GM19238 (cell line): ENCODE results near the gene KAZN.

ENCODE experiments used
- DNase-seq: peaks from one replicate; pipeline ENCODE4 v3.0.0; 2011; ENCODE audit warnings: low spot score; ENCODE audit not compliant: insufficient read length

Gene KAZN

GRCh38 chr1:15001317-15001915, 402.9 kb downstream of the KAZN start:
- no peak for DNase-seq

- DNase-seq = no peak
Observed at GRCh38 chr1:15002325-15002724, 403.8 kb downstream of the KAZN start.

DNA sequence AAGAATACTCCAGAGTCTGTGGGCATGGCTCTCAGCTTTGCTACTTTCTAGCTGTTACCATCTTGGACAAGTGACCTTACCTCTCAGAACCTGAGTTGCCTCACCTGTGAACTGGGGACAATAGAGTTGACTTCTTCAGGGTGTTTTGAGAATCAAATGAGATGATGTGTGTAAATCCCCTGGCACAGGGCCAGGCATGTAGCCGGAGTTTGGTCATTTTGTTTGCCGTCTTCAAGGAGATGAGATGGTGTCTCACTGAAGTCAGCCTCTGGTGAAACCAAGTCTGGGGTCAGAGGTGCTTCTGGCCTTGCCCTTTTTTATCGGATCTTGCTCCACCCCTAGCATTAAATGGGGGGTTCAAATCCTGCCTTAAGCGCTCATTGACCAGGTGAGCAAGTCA, 405.9 kb downstream of the KAZN start:
- DNase-seq = no peak

DNA sequence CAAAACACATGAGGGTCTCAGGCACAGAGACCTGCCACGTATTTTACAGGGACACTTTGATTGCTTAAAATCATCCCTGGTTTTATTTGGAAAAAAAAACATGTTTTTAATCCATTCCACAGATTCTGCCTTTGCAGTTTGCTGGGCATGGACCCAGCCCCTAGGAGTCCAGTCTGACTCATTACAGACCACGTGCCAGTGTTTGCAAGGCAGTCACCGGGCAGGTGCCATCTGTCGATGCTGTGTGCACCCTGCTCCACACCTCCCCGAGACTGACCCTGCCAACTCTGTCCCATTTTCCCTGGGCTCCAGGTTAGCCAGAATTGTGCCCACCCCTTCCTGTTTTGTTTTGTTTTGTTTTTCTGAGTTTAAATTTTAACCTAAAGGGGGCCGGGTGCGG, 406.6 kb downstream of the KAZN start:
- no peak for DNase-seq

- DNase-seq = no peak
Observed at GRCh38 chr1:15007368-15007767, 408.9 kb downstream of the KAZN start.

DNA sequence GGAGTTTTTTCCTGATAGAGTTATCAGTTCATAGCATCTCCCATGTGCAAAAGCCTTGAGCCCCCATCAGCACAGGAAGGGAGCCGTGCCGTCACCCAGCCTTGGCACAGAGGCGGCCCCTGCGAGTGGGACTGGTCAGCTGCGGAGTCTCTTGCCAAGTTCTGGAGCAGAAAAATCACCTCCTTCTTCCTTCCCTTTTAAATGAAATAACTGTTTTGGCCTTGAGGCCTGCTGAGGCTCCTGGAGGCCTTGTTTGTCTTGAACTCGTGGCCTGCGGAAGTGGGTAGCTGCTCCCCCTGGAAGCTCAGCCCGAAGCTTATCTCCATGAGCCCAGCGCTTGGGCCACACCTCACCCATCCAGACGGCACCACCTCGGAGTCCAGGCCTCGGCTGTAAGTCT, 409.4 kb downstream of the KAZN start:
- DNase-seq = no peak

DNA sequence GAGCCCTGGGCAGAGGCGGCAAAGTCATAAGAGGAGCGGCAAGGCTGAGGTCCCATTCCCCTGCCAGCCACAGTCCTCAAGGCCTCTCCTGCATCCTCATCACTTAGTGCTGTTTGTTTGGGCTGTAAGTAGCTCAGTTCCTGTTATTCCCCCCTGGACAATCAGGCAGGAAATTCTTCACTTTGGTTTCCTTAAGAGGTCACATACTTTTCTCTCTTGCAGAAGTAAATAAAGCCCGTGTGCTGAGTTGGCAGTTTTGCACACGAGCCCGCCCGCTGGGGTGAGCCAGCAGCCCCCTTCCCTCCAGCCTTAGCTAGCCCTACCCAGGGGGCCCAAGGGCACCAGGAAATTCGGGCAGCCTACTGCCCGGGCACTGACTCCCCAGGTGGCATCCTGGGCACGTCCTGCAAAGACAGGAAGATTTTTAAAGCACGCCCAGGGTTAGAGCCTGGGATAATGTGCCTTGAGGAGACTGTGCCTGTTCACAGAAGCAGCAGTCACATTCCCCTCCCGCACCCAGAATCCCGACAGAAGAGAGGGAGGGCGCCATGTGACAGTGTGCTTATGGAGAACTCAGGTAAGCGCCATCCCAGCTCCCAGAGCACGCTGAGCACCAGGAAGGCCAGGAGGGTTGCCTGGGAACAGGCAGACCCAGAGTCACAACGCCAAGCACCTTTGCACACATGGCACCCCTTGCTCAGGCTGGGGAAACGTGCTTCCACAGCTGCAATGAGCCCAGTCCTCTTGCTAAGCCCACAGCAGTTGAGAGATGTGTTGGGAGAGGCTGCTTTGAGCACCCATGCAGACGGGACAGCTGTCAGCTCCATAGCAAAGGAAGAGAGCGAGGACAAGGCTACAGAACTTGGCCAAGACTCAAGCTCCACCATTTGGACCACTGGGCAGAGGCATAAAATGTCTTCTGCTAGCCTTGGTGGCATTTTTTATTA, 410.6 kb downstream of the KAZN start:
- DNase-seq = no peak

- no peak for DNase-seq
Observed at GRCh38 chr1:15011160-15011559, 412.7 kb downstream of the KAZN start.

DNA sequence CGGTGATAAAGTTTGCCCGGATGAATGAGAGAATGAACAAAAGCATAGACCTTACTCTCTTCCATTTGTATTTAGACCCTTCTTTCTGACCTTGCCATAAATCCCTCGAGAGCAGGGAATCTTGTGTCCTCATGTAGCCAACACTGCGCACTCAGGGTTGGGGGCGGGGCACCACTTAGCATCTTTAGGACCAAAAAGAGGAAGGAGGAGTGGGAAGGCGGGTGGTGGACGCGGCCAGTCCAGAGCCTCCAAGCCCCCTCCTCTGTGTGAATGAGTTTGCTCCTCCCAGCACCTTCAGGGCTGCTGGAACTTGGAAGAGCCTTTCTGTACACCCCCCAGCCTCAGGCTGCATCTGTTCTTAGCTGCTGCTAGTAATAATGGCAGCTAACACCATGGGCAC, 413.2 kb downstream of the KAZN start:
- no peak for DNase-seq

- DNase-seq = no peak
Observed at GRCh38 chr1:15012822-15013221, 414.3 kb downstream of the KAZN start.

DNA sequence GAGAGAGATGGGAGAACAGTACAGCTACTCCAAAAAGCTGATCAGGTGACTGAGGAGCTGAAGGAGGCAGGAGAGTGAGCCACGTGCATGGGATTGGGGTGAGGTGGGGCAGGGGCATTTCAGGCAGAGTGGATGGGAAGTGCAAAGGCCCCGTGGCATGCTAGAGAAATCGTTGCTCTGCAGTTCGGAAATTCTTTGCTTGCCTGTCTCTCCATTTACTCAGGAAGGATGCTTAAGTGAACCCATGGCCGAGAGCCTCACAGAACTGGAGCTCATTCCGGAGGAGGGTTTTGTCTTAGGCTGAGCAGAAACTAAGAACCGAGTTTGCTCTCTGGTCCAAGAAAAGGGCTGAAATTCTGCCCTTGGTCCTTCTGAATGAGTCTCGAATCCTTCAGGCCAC, 415.3 kb downstream of the KAZN start:
- no peak for DNase-seq

DNA sequence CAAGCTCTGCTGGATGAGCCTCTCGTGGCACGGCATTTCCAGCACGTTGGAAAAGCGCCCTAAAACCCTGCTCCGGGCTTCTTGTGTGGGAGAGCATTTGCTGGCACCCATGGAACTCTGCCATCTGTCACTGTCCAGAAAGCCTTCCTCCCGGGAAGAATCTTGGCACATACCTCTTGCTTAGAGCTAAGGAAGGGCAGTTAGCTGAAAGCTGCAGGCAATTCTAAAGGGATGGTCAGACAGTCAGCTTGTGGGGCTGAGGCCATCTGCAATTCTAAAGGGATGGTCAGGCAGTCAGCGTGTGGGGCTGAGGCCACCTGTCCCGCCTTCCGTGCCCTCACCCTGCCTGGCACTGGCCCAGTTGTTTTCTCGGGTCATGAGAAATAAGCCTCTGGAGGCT, 416.0 kb downstream of the KAZN start:
- no peak for DNase-seq

DNA sequence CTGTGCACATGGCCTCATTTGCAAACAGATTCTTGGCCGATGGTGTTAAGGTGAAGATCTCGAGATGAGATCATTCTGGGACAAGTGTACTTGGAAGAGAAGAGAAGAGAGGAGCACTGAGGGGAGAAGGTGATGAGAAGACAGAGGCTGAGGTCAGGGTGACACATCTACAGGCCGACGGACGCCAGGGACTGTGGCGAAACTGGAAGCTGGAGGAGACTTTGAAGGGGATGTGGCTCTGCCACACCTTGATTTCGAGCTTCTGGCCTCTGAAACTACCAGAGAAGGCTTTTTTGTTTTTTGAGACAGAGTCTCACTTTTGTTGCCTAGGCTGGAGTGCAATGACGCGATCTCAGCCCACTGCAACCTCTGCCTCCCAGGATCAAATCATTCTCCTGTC, 417.5 kb downstream of the KAZN start:
- DNase-seq = no peak

- no peak for DNase-seq
Observed at GRCh38 chr1:15016526-15016925, 418.0 kb downstream of the KAZN start.

GRCh38 chr1:15017120-15017519, 418.6 kb downstream of the KAZN start:
- no peak for DNase-seq

GRCh38 chr1:15018767-15019166, 420.3 kb downstream of the KAZN start:
- no peak for DNase-seq

DNA sequence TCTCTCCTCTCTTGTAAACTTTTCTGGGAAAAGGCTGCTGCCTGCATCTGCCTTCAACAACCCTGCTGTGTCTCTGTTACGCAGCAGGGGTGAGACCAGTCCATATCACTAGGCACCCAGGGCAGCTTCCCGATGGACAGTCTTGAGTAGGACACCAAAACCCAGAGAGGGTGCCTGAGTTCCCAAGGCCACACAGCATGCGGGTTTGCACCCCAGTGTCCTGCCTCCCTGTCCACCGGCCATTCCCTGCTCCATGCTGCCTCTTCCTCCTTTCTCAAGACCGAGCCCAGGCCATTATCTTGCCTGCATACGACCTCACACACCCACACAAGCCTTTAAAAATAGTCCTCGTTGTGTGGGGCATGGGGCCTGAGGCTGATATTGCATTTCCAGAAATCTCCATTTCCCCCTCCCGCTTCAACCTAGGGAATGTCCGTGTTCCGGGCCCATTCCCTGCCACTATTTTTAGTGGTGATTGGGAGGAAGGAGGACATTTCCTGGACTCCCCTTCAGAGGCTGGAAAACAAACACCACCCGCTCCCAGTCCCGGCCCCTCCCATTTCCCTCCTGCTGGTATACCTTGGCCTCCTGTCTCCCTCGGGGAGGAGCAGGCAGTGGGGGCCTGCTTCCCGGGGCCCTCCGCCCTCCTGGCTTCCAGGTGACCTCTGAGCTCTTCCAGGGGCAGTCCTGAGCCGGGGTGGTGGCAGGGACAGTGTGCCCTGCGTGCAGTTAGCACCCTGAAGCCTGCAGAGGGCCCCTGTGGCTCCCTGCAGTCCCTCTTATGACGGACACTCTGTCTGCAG, 422.7 kb downstream of the KAZN start:
- no peak for DNase-seq

- DNase-seq = no peak
Observed at GRCh38 chr1:15022048-15022447, 423.6 kb downstream of the KAZN start.

- DNase-seq = no peak
Observed at GRCh38 chr1:15023205-15023604, 424.7 kb downstream of the KAZN start.

DNA sequence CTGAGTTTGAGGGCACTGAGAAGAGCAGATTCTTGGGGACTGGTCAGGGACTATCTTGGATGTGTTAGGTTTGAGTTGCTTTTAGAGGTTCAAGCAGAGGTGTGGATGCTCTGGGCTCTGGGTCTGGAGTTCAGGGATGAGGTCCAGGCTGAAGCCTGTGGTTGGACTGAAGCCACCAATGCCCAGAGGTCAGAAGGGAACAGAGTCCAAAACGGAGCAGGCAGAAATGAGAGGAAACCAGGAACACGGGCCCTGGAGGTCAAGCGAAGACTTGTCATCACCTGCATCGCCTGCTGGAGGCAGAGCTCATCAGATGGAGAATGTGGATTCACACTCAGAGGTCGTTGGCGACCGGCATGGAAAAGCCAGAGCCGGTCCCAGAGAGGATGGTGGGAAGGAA, 425.5 kb downstream of the KAZN start:
- DNase-seq = no peak

- DNase-seq = no peak
Observed at GRCh38 chr1:15026117-15026489, 427.6 kb downstream of the KAZN start.

DNA sequence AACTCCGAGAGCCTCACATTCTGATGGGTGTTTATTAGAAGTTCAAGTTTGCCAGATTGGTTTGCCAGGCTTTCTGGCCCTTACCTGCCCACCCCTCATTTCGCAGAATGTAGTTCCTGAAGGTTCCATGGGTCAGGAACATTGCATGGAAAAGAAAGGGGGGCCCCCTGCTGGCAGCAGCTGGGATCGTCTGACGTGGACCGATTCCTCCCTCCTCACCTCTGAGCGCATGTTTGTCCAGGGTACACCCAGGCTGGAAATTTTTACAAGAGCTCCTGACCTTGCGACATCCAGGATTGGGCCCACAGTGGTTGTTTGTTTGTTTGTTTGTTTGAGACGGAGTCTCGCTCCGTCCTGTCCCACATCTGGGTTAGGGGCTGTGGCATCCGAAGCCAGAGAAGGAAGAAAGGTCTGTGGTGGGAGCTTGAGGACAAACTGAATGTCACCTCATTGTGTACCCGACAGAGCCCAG, 429.1 kb downstream of the KAZN start:
- DNase-seq = peak; percentile 29
